GM12878 (cell line): ENCODE results near the gene ARHGEF37. TPM values are rescaled to one million over a fixed set of nuclear protein-coding genes. Genes with fewer than 3 reads are reported as not detected.

Source experiments
- ATAC-seq: fragments of 200-7000 bp; cut with Tn5 transposase; 3 replicates; pipeline ENCODE4 v1.9.1; 2020; ENCODE audit warnings: mild to moderate bottlenecking, moderate library complexity
- BruUV-seq: library from RNA; stranded (reverse); fragments of 400-500 nt; replicated peaks from 2 replicates; lab custom pipeline; 2021; lab: Mats Ljungman, UMichigan
- CTCF ChIA-PET: fragments of 300-600 bp; sonication (Branson Sonifier 250); formaldehyde crosslinking; extraction: SDS; loops from one replicate; lab custom pipeline; 2021; ENCODE audit warnings: inconsistent platforms; lab: Yijun Ruan, JAX
- POLR2A ChIA-PET: fragments of 350-600 bp; formaldehyde crosslinking; extraction: SDS; loops from one replicate; lab custom pipeline; 2021; ENCODE audit warnings: inconsistent platforms; lab: Charles Lee
- RAD21 ChIA-PET: fragments of 300-600 bp; sonication (Branson Sonifier 250); formaldehyde crosslinking; loops from one replicate; lab custom pipeline; 2023; ENCODE audit warnings: antibody characterized with exemption; ENCODE audit not compliant: unreplicated experiment; lab: Charles Lee
- SMC1A ChIA-PET: fragments of 300-600 bp; sonication (Branson Sonifier 250); formaldehyde crosslinking; loops from one replicate; lab custom pipeline; 2023; ENCODE audit not compliant: unreplicated experiment, uncharacterized antibody; lab: Charles Lee
- DNase-seq: peaks from one replicate; pipeline ENCODE4 v3.0.0-alpha.2; 2011; ENCODE audit warnings: low read depth, low spot score
- FAIRE-seq: peaks from 3 replicates; lab custom pipeline; 2011; peaks lifted over from hg19 to GRCh38; lab: Jason Lieb, UNC
- H2AFZ ChIP-seq: 2 replicates; pipeline ENCODE4 v1.6.0; 2011; ENCODE audit warnings: low read depth, low read length, control low read depth; ENCODE audit not compliant: control insufficient read depth
- H3K27ac ChIP-seq: 2 replicates; pipeline ENCODE4 v1.5.1; 2011; ENCODE audit warnings: control low read depth; ENCODE audit not compliant: control insufficient read depth, insufficient read depth
- H3K27me3 ChIP-seq, 2 experiments: replicated peaks in 1 of 2; 2 replicates each; pipeline versions ENCODE4 v1.6.0 to v1.6.1; 2011; ENCODE audit warnings: low read length in 1 of 2; ENCODE audit not compliant: control insufficient read depth in 2 of 2, insufficient read depth in 2 of 2
- H3K36me3 ChIP-seq, 2 experiments: 2 replicates each; pipeline ENCODE4 v1.5.1; 2011; ENCODE audit warnings: low read length in 1 of 2; ENCODE audit not compliant: control insufficient read depth in 2 of 2, insufficient read depth in 2 of 2
- H3K4me1 ChIP-seq: 2 replicates; pipeline ENCODE4 v1.6.1; 2011; ENCODE audit warnings: mild to moderate bottlenecking, low read length, moderate library complexity, mixed read lengths; ENCODE audit not compliant: control insufficient read depth, insufficient read depth
- H3K4me2 ChIP-seq: 2 replicates; pipeline ENCODE4 v1.6.0; 2011; ENCODE audit warnings: control low read depth; ENCODE audit not compliant: control insufficient read depth, insufficient read depth
- H3K4me3 ChIP-seq: fragments of 200-600 bp; sonication (generic); 2 replicates; pipeline ENCODE4 v1.5.1; 2016
- H3K79me2 ChIP-seq: 2 replicates; pipeline ENCODE4 v1.6.0; 2011; ENCODE audit warnings: low read length; ENCODE audit not compliant: control insufficient read depth, insufficient read depth
- H3K9ac ChIP-seq: 2 replicates; pipeline ENCODE4 v1.8.0; 2011; ENCODE audit warnings: low read length, control low read depth, mixed read lengths; ENCODE audit not compliant: control insufficient read depth, insufficient read depth
- H3K9me3 ChIP-seq: replicated peaks from 3 replicates; pipeline ENCODE4 v1.5.1; 2011; ENCODE audit warnings: mild to moderate bottlenecking, low read length; ENCODE audit not compliant: control insufficient read depth, insufficient read depth
- H4K20me1 ChIP-seq: 2 replicates; pipeline ENCODE4 v1.6.0; 2011; ENCODE audit not compliant: control insufficient read depth, insufficient read depth
- CBFB ChIP-seq: IDR thresholded peaks from 2 replicates; pipeline ENCODE4 v1.6.1; 2016; ENCODE audit warnings: antibody characterized with exemption, low read depth
- FOXK2 ChIP-seq: fragments of 450-650 bp; IDR thresholded peaks from 2 replicates; pipeline ENCODE4 v1.6.1; 2017; ENCODE audit warnings: mild to moderate bottlenecking, moderate library complexity
- HCFC1 ChIP-seq: fragments of 150-350 bp; IDR thresholded peaks from 2 replicates; pipeline ENCODE4 v1.6.1; 2014; ENCODE audit warnings: low read length
- HDGF ChIP-seq: fragments of 450-650 bp; IDR thresholded peaks from 2 replicates; pipeline ENCODE4 v1.6.1; 2016; ENCODE audit warnings: antibody characterized with exemption
- IRF3 ChIP-seq: fragments of 450-650 bp; IDR thresholded peaks from 2 replicates; pipeline ENCODE4 v1.6.1; 2014; ENCODE audit warnings: mild to moderate bottlenecking
- KLF5 ChIP-seq: fragments of 450-650 bp; IDR thresholded peaks from 2 replicates; pipeline ENCODE4 v1.6.1; 2014; ENCODE audit warnings: mild to moderate bottlenecking; ENCODE audit not compliant: partially characterized antibody
- MAX ChIP-seq: IDR thresholded peaks from 2 replicates; pipeline ENCODE4 v1.6.1; 2012; ENCODE audit warnings: low read depth, low read length, improper control_type of control experiment
- MTA3 ChIP-seq: IDR thresholded peaks from 2 replicates; pipeline ENCODE4 v1.6.1; 2012; ENCODE audit warnings: low read length, inconsistent platforms, borderline replicate concordance
- MYB ChIP-seq: fragments of 150-350 bp; IDR thresholded peaks from 2 replicates; pipeline ENCODE4 v1.6.1; 2014; ENCODE audit warnings: mild to moderate bottlenecking, low read depth, low read length, borderline replicate concordance
- MYC ChIP-seq: IDR thresholded peaks from 2 replicates; pipeline ENCODE4 v1.6.1; 2011; ENCODE audit warnings: mild to moderate bottlenecking, low read length, moderate library complexity, inconsistent platforms; ENCODE audit not compliant: insufficient read depth, insufficient replicate concordance, insufficient read length, severe bottlenecking
- PKNOX1 ChIP-seq: fragments of 450-650 bp; IDR thresholded peaks from 2 replicates; pipeline ENCODE4 v1.6.1; 2016; ENCODE audit warnings: mild to moderate bottlenecking
- POLR2A ChIP-seq: IDR thresholded peaks from 2 replicates; pipeline ENCODE4 v1.6.1; 2011; ENCODE audit warnings: low read depth, mild to moderate bottlenecking, low read length
- RUNX3 ChIP-seq: IDR thresholded peaks from 2 replicates; pipeline ENCODE4 v1.6.1; 2012; ENCODE audit warnings: low read length, inconsistent platforms
- SKIL ChIP-seq: fragments of 450-650 bp; IDR thresholded peaks from 2 replicates; pipeline ENCODE4 v1.6.1; 2017; ENCODE audit warnings: mild to moderate bottlenecking, low read depth, inconsistent platforms; ENCODE audit not compliant: poor library complexity, severe bottlenecking
- SMC3 ChIP-seq: IDR thresholded peaks from 2 replicates; pipeline ENCODE4 v1.6.1; 2011; ENCODE audit warnings: low read length, improper control_type of control experiment, borderline replicate concordance
- SREBF1 ChIP-seq: IDR thresholded peaks from 2 replicates; pipeline ENCODE4 v1.6.1; 2012; ENCODE audit warnings: mild to moderate bottlenecking, low read length
- USF1 ChIP-seq: IDR thresholded peaks from 2 replicates; pipeline ENCODE4 v1.6.1; 2011; ENCODE audit warnings: borderline replicate concordance, low read depth, mild to moderate bottlenecking, moderate library complexity, mixed read lengths, low read length; ENCODE audit not compliant: insufficient read depth; ENCODE audit errors: extremely low read length
- ZNF24 ChIP-seq: fragments of 450-650 bp; IDR thresholded peaks from 2 replicates; pipeline ENCODE4 v1.6.1; 2017; ENCODE audit warnings: antibody characterized with exemption, mild to moderate bottlenecking
- WGBS: methylation state at CpG from one replicate; pipeline ENCODE4 v1.1.6; 2016; ENCODE audit warnings: low lambda C conversion rate; ENCODE audit not compliant: insufficient replicate concordance, insufficient coverage; ENCODE audit errors: missing lambda C conversion rate; 5-methylcytosine and 5-hydroxymethylcytosine counted together
- in situ Hi-C: fragments of 300-500 bp; cut with MboI; formaldehyde crosslinking; loops from 9 replicates; pipeline ENCODE4 v1.14.3; 2018; ENCODE audit warnings: mixed read lengths
- intact Hi-C: fragments of 100-400 bp; cut with micrococcal nuclease; formaldehyde crosslinking; loops from one replicate; pipeline ENCODE4 v1.14.2; 2022; ENCODE audit not compliant: unreplicated experiment
- polyA plus RNA-seq, 11 experiments: library from polyadenylated mRNA; depleted of rRNA in 4 of 11; unstranded in 6 of 11; stranded (reverse) in 5 of 11; fragments of >200 nt; fragmentation: Nextera tagmentation in 4 of 11; fragmentation: Illumina TruSeq in 1 of 11; extraction: Ambion mirVana in 4 of 11; extraction: Trizol in 1 of 11; gene quantifications; 1 replicate in 1 of 11; 2 replicates in 10 of 11; pipeline versions ENCODE4 v1.2.1 to v1.2.3, GENCODE V29; 2011 to 2016; ENCODE audit warnings: inconsistent platforms in 2 of 11, missing spikeins in 2 of 11, low read depth in 1 of 11
- total RNA-seq, 4 experiments: library from RNA; depleted of rRNA in 3 of 4; stranded (reverse); fragments of >200 nt in 3 of 4; fragmentation: Illumina TruSeq in 1 of 4; extraction: Trizol in 1 of 4; gene quantifications; 2 replicates each; pipeline versions ENCODE4 v1.2.1 to v1.2.3, GENCODE V29; 2013 to 2021

Gene ARHGEF37
- total and polyA plus RNA-seq, 10 of the 15 experiments (the other 5 are each of a cell fraction or from before 2014, with no cell fraction given), result 0.16 to 1.1 (median 0.63) TPM

GRCh38 chr5:149605354-149605997, 24.2 kb downstream of the ARHGEF37 start:
- Histone ChIP-seq H3K9me3 (no peaks in the 10 kb centered on the region; the same call in 2 of the 3 replicates), H3K27me3 (no peaks in the 10 kb centered on the region), H4K20me1 (no peaks in the 10 kb centered on the region), H3K4me1 (peaks cover 18% of the 10 kb centered on the region), H2AFZ (no peak overlapping the region; the same call in 1 of the 2 replicates), H3K9ac (no peak overlapping the region), H3K4me3 (no peak overlapping the region), H3K4me2 (peak overlapping the region; percentile 60), H3K79me2 (no peaks in the 10 kb centered on the region), H3K27ac (no peak overlapping the region; the same call in 1 of the 2 replicates), H3K36me3 (no peaks in the 10 kb centered on the region)
- BruUV-seq, result no TSS peak
- FAIRE-seq (no peak), DNase-seq (no peak), ATAC-seq (no peak)
- WGBS, result 64% methylated on average over 5 of the region's 5 CpGs
- intact Hi-C loops (no loop called here), in situ Hi-C loops (no loop called here)
- no peak for TF ChIP-seq CBFB
- TF ChIP-seq RUNX3, result no peak
- no peak for TF ChIP-seq KLF5
- TF ChIP-seq POLR2A, result no peak
- no peak for TF ChIP-seq MYC
- no peak for TF ChIP-seq USF1
- TF ChIP-seq SMC3, result no peak
- no peak for TF ChIP-seq MAX
- TF ChIP-seq ZNF24, result no peak
- TF ChIP-seq SKIL, result no peak
- TF ChIP-seq SREBF1, result no peak
- TF ChIP-seq MTA3, result no peak
- TF ChIP-seq IRF3, result no peak
- no peak for TF ChIP-seq MYB
- no peak for TF ChIP-seq FOXK2
- no peak for TF ChIP-seq HDGF
- TF ChIP-seq PKNOX1, result no peak
- TF ChIP-seq HCFC1, result no peak
- ChIA-PET POLR2A (interaction anchor here (1.3 kb wide), 1 partner anchor 13 kb away, joined by 4 read pairs; no protein-coding TSS in a partner anchor), SMC1A (interaction anchor here (0.6 to 4.1 kb wide), 5 partner anchors 12 to 350 kb away, joined by 3 to 46 read pairs (median 3); partner anchors contain the start of gene CSNK1A1), RAD21 (interaction anchor here (1.1 to 3.1 kb wide), 4 partner anchors 12 to 224 kb away, joined by 3 to 35 read pairs (median 4); no protein-coding TSS in a partner anchor), CTCF (interaction anchor here (0.6 to 3.8 kb wide), 16 partner anchors 9 to 354 kb away, joined by 3 to 44 read pairs (median 3); no protein-coding TSS in a partner anchor)
